AG04450 (cell line): Measurements from ENCODE around the gene GPR161. TPM values are rescaled to one million over a fixed set of nuclear protein-coding genes. Genes with fewer than 3 reads are reported as not detected.

ENCODE experiments used
- CTCF ChIA-PET: fragments of 300-600, 350-600 bp; formaldehyde crosslinking; extraction: SDS; loops from one replicate; lab custom pipeline; 2022; ENCODE audit warnings: antibody characterized with exemption, inconsistent platforms; lab: Charles Lee
- POLR2A ChIA-PET: fragments of 350-600 bp; formaldehyde crosslinking; extraction: SDS; loops from one replicate; lab custom pipeline; 2021; ENCODE audit warnings: antibody characterized with exemption, inconsistent platforms; lab: Yijun Ruan, JAX
- DNase-seq: peaks from one replicate; pipeline ENCODE4 v3.0.0-alpha.2; 2011; ENCODE audit warnings: low read depth, low spot score
- H3K27ac ChIP-seq: one replicate; pipeline ENCODE4 v1.5.1; 2012; ENCODE audit warnings: low read depth, low read length, control low read depth
- H3K27me3 ChIP-seq: one replicate; pipeline ENCODE4 v1.6.0; 2012; ENCODE audit warnings: low read length; ENCODE audit not compliant: control insufficient read depth, insufficient read depth
- H3K4me3 ChIP-seq: 2 replicates; pipeline ENCODE4 v1.5.1; 2011; ENCODE audit warnings: mild to moderate bottlenecking, low read depth, low read length, control low read depth
- H3K9me3 ChIP-seq: 2 replicates; pipeline ENCODE4 v1.5.1; 2012; ENCODE audit warnings: low read length; ENCODE audit not compliant: control insufficient read depth, insufficient read depth
- polyA plus RNA-seq: library from polyadenylated mRNA; depleted of rRNA; stranded (reverse); fragments of >200 nt; gene quantifications from 2 replicates; pipeline ENCODE4 v1.2.3, GENCODE V29; 2011
- TF ChIP-seq, protein P1 (sequence below): IDR thresholded peaks from 2 replicates; pipeline ENCODE4 v1.5.1; 2011; ENCODE audit warnings: low read depth, low read length, control low read depth, inconsistent platforms

GPR161 gene
- polyA plus RNA-seq, 1 experiment: 14.1 TPM

GRCh38 chr1:168081373-168082007 lies 55.2 kb downstream of the GPR161 start:
- no peaks in the 10 kb centered on the region for H3K9me3 ChIP-seq
- ChIA-PET CTCF (interaction anchor here (0.5 to 3.3 kb wide), 56 partner anchors 10 to 481 kb away, joined by 3 to 46 read pairs (median 6); partner anchors contain the start of genes DCAF6, MPC2 and MPZL1), POLR2A (interaction anchor here (1.1 to 1.3 kb wide), 2 partner anchors 10 to 145 kb away, joined by 5 to 10 read pairs; partner anchors contain the start of genes DCAF6 and MPC2)
- H3K27me3 ChIP-seq: no peaks in the 10 kb centered on the region
- DNase-seq: peak; percentile 46
- H3K27ac ChIP-seq: peak overlapping the region; percentile 61
- TF ChIP-seq, protein P1, sequence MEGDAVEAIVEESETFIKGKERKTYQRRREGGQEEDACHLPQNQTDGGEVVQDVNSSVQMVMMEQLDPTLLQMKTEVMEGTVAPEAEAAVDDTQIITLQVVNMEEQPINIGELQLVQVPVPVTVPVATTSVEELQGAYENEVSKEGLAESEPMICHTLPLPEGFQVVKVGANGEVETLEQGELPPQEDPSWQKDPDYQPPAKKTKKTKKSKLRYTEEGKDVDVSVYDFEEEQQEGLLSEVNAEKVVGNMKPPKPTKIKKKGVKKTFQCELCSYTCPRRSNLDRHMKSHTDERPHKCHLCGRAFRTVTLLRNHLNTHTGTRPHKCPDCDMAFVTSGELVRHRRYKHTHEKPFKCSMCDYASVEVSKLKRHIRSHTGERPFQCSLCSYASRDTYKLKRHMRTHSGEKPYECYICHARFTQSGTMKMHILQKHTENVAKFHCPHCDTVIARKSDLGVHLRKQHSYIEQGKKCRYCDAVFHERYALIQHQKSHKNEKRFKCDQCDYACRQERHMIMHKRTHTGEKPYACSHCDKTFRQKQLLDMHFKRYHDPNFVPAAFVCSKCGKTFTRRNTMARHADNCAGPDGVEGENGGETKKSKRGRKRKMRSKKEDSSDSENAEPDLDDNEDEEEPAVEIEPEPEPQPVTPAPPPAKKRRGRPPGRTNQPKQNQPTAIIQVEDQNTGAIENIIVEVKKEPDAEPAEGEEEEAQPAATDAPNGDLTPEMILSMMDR: no peak
- no peak overlapping the region for H3K4me3 ChIP-seq

GRCh38 chr1:168079761-168080160 lies 57.0 kb downstream of the GPR161 start:
- no peaks in the 10 kb centered on the region for H3K27me3 ChIP-seq
- ChIA-PET CTCF (interaction anchor here (1.5 kb wide), 1 partner anchor 100 kb away, joined by 3 read pairs; no protein-coding TSS in a partner anchor), POLR2A (interaction anchor here (0.6 kb wide), 1 partner anchor 641 kb away, joined by 3 read pairs; no protein-coding TSS in a partner anchor)
- H3K27ac ChIP-seq: no peak overlapping the region
- TF ChIP-seq, protein P1: no peak
- no peaks in the 10 kb centered on the region for H3K9me3 ChIP-seq
- no peak overlapping the region for H3K4me3 ChIP-seq
- DNase-seq: no peak

GRCh38 chr1:168069384-168069783 lies 67.3 kb downstream of the GPR161 start:
- no peak overlapping the region for H3K4me3 ChIP-seq
- no peak for DNase-seq
- H3K27ac ChIP-seq: no peak overlapping the region
- H3K27me3 ChIP-seq: no peaks in the 10 kb centered on the region
- TF ChIP-seq, protein P1: 0 out of 2 replicates have a peak, but pooled peaks have one; percentile 6
- CTCF ChIA-PET: interaction anchor here (1.5 to 2.9 kb wide), 2 partner anchors 13 to 15 kb away, joined by 6 to 23 read pairs; no protein-coding TSS in a partner anchor
- POLR2A ChIA-PET: no interaction called here
- no peaks in the 10 kb centered on the region for H3K9me3 ChIP-seq

DNA sequence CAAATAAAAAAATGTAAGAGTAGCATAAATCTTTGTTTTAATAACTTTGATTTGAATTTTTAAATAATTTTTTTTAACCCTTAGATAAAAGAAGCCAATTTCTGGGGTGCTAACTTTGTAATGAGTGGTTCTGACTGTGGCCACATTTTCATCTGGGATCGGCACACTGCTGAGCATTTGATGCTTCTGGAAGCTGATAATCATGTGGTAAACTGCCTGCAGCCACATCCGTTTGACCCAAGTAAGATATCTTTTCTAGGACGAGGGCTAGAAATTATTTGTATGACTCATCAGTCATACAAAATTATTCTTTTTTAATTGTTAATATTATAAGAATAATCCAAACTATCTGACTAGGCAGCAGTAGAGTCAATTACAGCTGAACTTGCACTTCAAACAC lies 71.2 kb downstream of the GPR161 start:
- Histone ChIP-seq H3K27ac (no peak overlapping the region), H3K9me3 (no peaks in the 10 kb centered on the region), H3K4me3 (no peak overlapping the region), H3K27me3 (no peaks in the 10 kb centered on the region)
- POLR2A ChIA-PET: no interaction called here
- no peak for DNase-seq
- TF ChIP-seq, protein P1: no peak
- CTCF ChIA-PET: interaction anchor here (1.0 to 3.7 kb wide), 4 partner anchors 12 to 263 kb away, joined by 3 to 31 read pairs (median 4); no protein-coding TSS in a partner anchor

DNA sequence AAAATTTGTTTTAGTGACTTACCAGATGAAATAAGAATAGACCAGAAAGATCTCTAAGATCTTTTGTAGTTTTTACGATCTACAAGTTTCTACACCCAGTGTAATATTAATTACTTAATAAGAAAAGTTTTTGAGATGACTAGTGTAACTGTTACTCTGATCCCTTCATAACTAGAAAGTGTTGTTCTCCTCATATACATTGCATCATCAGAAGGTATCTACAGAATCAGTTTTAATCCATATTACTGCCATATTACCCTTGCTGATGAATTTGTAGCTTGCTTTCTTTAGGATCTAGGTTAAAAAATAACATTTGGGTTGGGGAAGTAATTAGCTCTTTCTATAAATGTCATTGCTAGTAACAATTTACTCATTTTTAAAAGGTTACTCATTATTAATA lies 72.5 kb downstream of the GPR161 start:
- POLR2A ChIA-PET: interaction anchor here (0.6 kb wide), 1 partner anchor 303 kb away, joined by 6 read pairs; no protein-coding TSS in a partner anchor
- CTCF ChIA-PET: interaction anchor here (0.7 to 3.7 kb wide), 3 partner anchors 13 to 316 kb away, joined by 3 to 31 read pairs (median 3); no protein-coding TSS in a partner anchor
- no peak overlapping the region for H3K4me3 ChIP-seq
- H3K27me3 ChIP-seq: no peaks in the 10 kb centered on the region
- H3K27ac ChIP-seq: no peak overlapping the region
- TF ChIP-seq, protein P1: no peak
- H3K9me3 ChIP-seq: no peaks in the 10 kb centered on the region
- no peak for DNase-seq
